ENCODE measurements around the gene WDR27. TPM values are rescaled to one million over a fixed set of nuclear protein-coding genes. Genes with fewer than 3 reads are reported as not detected.

The WDR27 gene
- total RNA-seq, 1 donor: 23.9 TPM

DNA sequence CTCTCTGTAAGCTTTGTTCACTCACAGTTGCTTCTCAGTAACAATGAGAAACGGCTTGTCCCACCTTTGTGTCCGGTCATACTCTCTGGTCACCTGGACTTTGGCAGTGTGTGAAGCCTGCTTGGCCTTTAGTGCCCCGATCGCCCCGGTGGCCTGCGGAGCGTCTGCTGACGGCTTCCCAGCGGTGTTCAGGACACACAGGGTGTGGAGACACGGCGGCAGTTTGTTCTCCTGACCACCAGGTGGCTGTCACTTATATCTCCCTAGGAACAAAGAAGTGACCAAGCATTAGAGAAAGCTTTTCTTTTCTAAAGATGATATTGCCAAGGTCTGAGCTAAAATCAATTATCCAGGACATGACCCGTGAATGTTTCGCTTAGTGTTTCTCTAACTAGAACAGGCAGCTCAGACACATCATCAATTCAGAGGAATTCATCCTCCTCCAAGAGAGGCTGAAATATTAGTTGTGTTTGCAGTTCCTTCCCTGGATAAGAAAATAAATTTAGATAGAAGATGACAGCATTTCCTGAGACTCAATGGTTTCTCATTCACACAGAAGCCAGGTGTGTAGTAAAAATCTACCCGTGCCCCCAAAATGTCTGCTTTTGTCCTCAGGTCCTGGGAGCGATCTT, 280.8 kb downstream of the WDR27 start:
- Histone ChIP-seq H3K27me3 (ENCODE audit: insufficient read depth, low read length) (no peaks in the 10 kb centered on the region), H3K36me3 (ENCODE audit: insufficient read depth, low read length) (no peaks in the 10 kb centered on the region), H3K4me3 (ENCODE audit: insufficient read depth, low read length) (no peak overlapping the region), H2AFZ (ENCODE audit: low read length) (no peak overlapping the region), H3K4me1 (ENCODE audit: insufficient read depth, low read length) (no peaks in the 10 kb centered on the region), H3K9me3 (ENCODE audit: low read depth, low read length) (no peaks in the 10 kb centered on the region), H3K27ac (ENCODE audit: low read depth, low read length) (no peak overlapping the region), H4K20me1 (ENCODE audit: insufficient read depth, low read length) (no peaks in the 10 kb centered on the region), H3K79me2 (ENCODE audit: insufficient read depth, low read length) (no peaks in the 10 kb centered on the region), H3K4me2 (ENCODE audit: insufficient read depth, low read length) (no peak overlapping the region)
- peak; percentile 83 for DNase-seq (ENCODE audit: insufficient read length, low spot score, missing footprints)
- TF ChIP-seq, protein P1, sequence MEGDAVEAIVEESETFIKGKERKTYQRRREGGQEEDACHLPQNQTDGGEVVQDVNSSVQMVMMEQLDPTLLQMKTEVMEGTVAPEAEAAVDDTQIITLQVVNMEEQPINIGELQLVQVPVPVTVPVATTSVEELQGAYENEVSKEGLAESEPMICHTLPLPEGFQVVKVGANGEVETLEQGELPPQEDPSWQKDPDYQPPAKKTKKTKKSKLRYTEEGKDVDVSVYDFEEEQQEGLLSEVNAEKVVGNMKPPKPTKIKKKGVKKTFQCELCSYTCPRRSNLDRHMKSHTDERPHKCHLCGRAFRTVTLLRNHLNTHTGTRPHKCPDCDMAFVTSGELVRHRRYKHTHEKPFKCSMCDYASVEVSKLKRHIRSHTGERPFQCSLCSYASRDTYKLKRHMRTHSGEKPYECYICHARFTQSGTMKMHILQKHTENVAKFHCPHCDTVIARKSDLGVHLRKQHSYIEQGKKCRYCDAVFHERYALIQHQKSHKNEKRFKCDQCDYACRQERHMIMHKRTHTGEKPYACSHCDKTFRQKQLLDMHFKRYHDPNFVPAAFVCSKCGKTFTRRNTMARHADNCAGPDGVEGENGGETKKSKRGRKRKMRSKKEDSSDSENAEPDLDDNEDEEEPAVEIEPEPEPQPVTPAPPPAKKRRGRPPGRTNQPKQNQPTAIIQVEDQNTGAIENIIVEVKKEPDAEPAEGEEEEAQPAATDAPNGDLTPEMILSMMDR (IDR thresholded peaks at IDR 0.05; ENCODE audit: extremely low read depth, low read depth, low read length): peak; percentile 48

DNA sequence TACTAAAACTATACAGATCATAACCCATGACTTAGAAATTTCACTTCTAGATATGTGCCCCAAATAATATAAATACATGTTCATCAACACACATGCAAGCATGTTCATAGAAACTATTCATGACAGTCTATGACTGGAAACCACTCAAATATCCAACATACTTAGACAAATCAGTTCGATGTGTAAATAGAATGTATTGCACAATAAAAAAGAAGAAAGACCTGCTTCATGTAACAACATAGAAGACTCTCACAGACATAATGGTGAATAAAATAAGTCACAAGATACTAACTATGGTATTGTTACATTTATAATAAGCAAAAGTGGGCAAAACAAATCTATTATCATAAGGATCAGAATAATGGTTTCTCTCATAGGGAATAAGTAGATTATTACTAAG, 284.7 kb downstream of the WDR27 start:
- no peak overlapping the region for H3K4me2 ChIP-seq (ENCODE audit: insufficient read depth, low read length)
- peaks cover 4% of the 10 kb centered on the region for H3K9me3 ChIP-seq (ENCODE audit: low read depth, low read length)
- no peaks in the 10 kb centered on the region for H3K27me3 ChIP-seq (ENCODE audit: insufficient read depth, low read length)
- no peak for DNase-seq (ENCODE audit: insufficient read length, low spot score, missing footprints)
- H4K20me1 ChIP-seq (ENCODE audit: insufficient read depth, low read length): no peaks in the 10 kb centered on the region
- TF ChIP-seq, protein P1 (IDR thresholded peaks at IDR 0.05; ENCODE audit: extremely low read depth, low read depth, low read length): no peak
- no peak overlapping the region for H2AFZ ChIP-seq (ENCODE audit: low read length)
- H3K27ac ChIP-seq (ENCODE audit: low read depth, low read length): no peak overlapping the region
- no peaks in the 10 kb centered on the region for H3K79me2 ChIP-seq (ENCODE audit: insufficient read depth, low read length)
- no peak overlapping the region for H3K4me3 ChIP-seq (ENCODE audit: insufficient read depth, low read length)
- H3K4me1 ChIP-seq (ENCODE audit: insufficient read depth, low read length): no peaks in the 10 kb centered on the region
- no peaks in the 10 kb centered on the region for H3K36me3 ChIP-seq (ENCODE audit: insufficient read depth, low read length)

DNA sequence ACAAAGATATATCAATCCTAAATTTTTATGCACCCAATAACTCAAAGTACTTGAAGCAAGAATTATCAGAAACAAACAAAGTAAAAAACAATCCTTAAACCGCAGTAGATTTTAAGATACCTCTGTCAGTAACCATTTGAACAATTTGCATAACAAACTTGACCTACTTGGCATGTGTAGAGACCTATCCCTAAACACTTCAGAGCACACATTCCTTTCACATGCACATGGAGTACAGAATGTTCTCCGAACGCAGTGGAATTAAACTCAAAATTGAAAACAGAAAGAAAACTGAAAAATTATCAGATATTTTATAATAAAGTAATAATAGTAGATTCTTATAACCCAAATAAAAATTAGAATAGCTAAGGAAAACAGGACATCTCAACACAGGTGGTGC, 285.6 kb downstream of the WDR27 start:
- no peak overlapping the region for H3K4me3 ChIP-seq (ENCODE audit: insufficient read depth, low read length)
- H3K4me1 ChIP-seq (ENCODE audit: insufficient read depth, low read length): no peaks in the 10 kb centered on the region
- H3K4me2 ChIP-seq (ENCODE audit: insufficient read depth, low read length): no peak overlapping the region
- no peak overlapping the region for H2AFZ ChIP-seq (ENCODE audit: low read length)
- no peak overlapping the region for H3K27ac ChIP-seq (ENCODE audit: low read depth, low read length)
- TF ChIP-seq, protein P1 (IDR thresholded peaks at IDR 0.05; ENCODE audit: extremely low read depth, low read depth, low read length): no peak
- no peaks in the 10 kb centered on the region for H4K20me1 ChIP-seq (ENCODE audit: insufficient read depth, low read length)
- peaks cover 4% of the 10 kb centered on the region for H3K9me3 ChIP-seq (ENCODE audit: low read depth, low read length)
- no peaks in the 10 kb centered on the region for H3K79me2 ChIP-seq (ENCODE audit: insufficient read depth, low read length)
- no peaks in the 10 kb centered on the region for H3K36me3 ChIP-seq (ENCODE audit: insufficient read depth, low read length)
- DNase-seq (ENCODE audit: insufficient read length, low spot score, missing footprints): no peak
- no peaks in the 10 kb centered on the region for H3K27me3 ChIP-seq (ENCODE audit: insufficient read depth, low read length)

DNA sequence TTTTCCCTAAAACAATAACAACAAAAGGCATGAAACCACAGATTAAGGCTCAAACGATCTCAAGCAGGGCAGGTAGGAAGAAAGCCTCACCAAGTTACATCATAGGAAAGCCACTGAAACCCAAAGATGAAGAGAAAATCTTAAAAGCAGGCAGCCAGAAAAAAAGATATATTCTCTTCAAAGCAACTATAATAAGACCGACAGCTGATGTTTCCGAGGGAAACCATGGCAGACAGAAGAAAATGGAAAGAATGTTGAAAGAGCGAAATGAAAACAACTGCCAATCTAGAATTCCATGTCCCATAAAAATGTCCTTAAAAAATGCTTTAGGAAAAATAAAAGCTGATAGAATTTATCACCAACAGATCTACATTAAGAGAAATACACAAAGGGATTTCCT, 286.6 kb downstream of the WDR27 start:
- Histone ChIP-seq H3K36me3 (ENCODE audit: insufficient read depth, low read length) (no peaks in the 10 kb centered on the region), H3K79me2 (ENCODE audit: insufficient read depth, low read length) (no peaks in the 10 kb centered on the region), H3K27me3 (ENCODE audit: insufficient read depth, low read length) (no peaks in the 10 kb centered on the region), H3K4me3 (ENCODE audit: insufficient read depth, low read length) (no peak overlapping the region), H3K4me2 (ENCODE audit: insufficient read depth, low read length) (no peak overlapping the region), H2AFZ (ENCODE audit: low read length) (no peak overlapping the region), H4K20me1 (ENCODE audit: insufficient read depth, low read length) (no peaks in the 10 kb centered on the region), H3K27ac (ENCODE audit: low read depth, low read length) (no peak overlapping the region), H3K9me3 (ENCODE audit: low read depth, low read length) (peaks cover 4% of the 10 kb centered on the region), H3K4me1 (ENCODE audit: insufficient read depth, low read length) (no peaks in the 10 kb centered on the region)
- DNase-seq (ENCODE audit: insufficient read length, low spot score, missing footprints): no peak
- TF ChIP-seq, protein P1 (IDR thresholded peaks at IDR 0.05; ENCODE audit: extremely low read depth, low read depth, low read length): no peak

Data from osteoblast (primary cell).